ENCODE measurements around the gene RNF214. TPM values are rescaled to one million over a fixed set of nuclear protein-coding genes. Genes with fewer than 3 reads are reported as not detected.

The RNF214 gene
- total and polyA plus RNA-seq, 10 of the 15 experiments (the other 5 are each of a cell fraction or from before 2014, with no cell fraction given) = 4.8 to 16.8 (median 10.5) TPM

DNA sequence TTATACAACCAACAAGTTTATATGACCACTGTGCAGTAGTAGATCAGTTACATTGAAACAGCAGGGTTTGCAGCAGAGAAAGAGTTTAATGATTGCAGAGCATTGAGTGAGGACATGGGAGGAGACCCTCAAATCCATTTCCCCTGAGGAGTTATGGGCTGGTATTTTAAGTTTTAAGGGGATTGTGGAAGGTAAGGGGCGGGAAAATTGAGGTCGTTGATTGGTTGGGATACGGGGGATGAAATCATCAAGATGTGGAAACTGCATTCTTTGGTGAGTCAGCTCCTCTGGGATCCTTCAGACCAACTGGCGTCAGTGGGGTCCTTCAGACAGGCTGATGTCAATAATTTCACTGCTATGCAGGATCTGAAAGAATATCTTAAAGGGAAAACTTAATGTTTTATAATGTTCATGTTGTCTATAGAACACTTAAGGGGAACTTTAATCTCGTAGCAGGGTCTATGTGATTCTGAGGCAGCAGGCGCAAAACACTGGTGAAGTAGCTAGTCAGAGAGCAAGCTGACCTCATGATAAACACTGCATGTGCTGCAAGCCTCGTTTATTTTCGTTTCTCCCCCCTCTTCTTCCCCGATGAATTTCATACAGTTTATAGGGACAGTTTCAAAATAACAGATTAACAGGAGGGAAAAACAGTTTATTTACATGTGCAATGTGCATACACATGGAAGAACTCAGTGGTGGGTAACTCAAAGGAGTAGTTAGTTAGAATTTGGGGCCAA, 41.2 kb downstream of the RNF214 start (continued):
- TF ChIP-seq, protein P1, sequence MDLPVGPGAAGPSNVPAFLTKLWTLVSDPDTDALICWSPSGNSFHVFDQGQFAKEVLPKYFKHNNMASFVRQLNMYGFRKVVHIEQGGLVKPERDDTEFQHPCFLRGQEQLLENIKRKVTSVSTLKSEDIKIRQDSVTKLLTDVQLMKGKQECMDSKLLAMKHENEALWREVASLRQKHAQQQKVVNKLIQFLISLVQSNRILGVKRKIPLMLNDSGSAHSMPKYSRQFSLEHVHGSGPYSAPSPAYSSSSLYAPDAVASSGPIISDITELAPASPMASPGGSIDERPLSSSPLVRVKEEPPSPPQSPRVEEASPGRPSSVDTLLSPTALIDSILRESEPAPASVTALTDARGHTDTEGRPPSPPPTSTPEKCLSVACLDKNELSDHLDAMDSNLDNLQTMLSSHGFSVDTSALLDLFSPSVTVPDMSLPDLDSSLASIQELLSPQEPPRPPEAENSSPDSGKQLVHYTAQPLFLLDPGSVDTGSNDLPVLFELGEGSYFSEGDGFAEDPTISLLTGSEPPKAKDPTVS (IDR thresholded peaks at IDR 0.05; ENCODE audit: low read depth, low read length) = no peak
- no peak for TF ChIP-seq ETV6 (conservative IDR thresholded peaks at IDR 0.05 in 1 of 2, IDR thresholded peaks at IDR 0.05 in 1 of 2; ENCODE audit: borderline replicate concordance in 1 of 2, low read depth in 1 of 2)
- TF ChIP-seq, protein P2, sequence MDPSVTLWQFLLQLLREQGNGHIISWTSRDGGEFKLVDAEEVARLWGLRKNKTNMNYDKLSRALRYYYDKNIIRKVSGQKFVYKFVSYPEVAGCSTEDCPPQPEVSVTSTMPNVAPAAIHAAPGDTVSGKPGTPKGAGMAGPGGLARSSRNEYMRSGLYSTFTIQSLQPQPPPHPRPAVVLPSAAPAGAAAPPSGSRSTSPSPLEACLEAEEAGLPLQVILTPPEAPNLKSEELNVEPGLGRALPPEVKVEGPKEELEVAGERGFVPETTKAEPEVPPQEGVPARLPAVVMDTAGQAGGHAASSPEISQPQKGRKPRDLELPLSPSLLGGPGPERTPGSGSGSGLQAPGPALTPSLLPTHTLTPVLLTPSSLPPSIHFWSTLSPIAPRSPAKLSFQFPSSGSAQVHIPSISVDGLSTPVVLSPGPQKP (IDR thresholded peaks at IDR 0.05; ENCODE audit: low read depth, low read length) = no peak
- TF ChIP-seq, protein P3, sequence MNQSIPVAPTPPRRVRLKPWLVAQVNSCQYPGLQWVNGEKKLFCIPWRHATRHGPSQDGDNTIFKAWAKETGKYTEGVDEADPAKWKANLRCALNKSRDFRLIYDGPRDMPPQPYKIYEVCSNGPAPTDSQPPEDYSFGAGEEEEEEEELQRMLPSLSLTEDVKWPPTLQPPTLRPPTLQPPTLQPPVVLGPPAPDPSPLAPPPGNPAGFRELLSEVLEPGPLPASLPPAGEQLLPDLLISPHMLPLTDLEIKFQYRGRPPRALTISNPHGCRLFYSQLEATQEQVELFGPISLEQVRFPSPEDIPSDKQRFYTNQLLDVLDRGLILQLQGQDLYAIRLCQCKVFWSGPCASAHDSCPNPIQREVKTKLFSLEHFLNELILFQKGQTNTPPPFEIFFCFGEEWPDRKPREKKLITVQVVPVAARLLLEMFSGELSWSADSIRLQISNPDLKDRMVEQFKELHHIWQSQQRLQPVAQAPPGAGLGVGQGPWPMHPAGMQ (IDR thresholded peaks at IDR 0.05; ENCODE audit: borderline replicate concordance) = no peak
- TF ChIP-seq, protein P4, sequence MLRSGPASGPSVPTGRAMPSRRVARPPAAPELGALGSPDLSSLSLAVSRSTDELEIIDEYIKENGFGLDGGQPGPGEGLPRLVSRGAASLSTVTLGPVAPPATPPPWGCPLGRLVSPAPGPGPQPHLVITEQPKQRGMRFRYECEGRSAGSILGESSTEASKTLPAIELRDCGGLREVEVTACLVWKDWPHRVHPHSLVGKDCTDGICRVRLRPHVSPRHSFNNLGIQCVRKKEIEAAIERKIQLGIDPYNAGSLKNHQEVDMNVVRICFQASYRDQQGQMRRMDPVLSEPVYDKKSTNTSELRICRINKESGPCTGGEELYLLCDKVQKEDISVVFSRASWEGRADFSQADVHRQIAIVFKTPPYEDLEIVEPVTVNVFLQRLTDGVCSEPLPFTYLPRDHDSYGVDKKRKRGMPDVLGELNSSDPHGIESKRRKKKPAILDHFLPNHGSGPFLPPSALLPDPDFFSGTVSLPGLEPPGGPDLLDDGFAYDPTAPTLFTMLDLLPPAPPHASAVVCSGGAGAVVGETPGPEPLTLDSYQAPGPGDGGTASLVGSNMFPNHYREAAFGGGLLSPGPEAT (IDR thresholded peaks at IDR 0.05; ENCODE audit: low read depth) = no peak
- TF ChIP-seq HDAC6 (IDR thresholded peaks at IDR 0.05; ENCODE audit: unreplicated experiment) = no peak
- TF ChIP-seq, protein P5, sequence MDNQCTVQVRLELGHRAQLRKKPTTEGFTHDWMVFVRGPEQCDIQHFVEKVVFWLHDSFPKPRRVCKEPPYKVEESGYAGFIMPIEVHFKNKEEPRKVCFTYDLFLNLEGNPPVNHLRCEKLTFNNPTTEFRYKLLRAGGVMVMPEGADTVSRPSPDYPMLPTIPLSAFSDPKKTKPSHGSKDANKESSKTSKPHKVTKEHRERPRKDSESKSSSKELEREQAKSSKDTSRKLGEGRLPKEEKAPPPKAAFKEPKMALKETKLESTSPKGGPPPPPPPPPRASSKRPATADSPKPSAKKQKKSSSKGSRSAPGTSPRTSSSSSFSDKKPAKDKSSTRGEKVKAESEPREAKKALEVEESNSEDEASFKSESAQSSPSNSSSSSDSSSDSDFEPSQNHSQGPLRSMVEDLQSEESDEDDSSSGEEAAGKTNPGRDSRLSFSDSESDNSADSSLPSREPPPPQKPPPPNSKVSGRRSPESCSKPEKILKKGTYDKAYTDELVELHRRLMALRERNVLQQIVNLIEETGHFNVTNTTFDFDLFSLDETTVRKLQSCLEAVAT (IDR thresholded peaks at IDR 0.05) = no peak
- no peak for TF ChIP-seq PML (IDR thresholded peaks at IDR 0.05; ENCODE audit: low read length)
- no peak for TF ChIP-seq KAT2A (conservative IDR thresholded peaks at IDR 0.05; ENCODE audit: control insufficient read depth, low read depth, low read length)
- no peak for TF ChIP-seq SMC3 (IDR thresholded peaks at IDR 0.05; ENCODE audit: borderline replicate concordance, low read length)
